ENCODE data around the gene NR1H4.
"Not testable (repeated sequence)": the region's sequence is repeated elsewhere in the genome, so short reads cannot be mapped to it uniquely, and the experiment has no call there.

Gene NR1H4

GRCh38 chr12:100557357-100557756 lies 83.7 kb downstream of the NR1H4 start:
- H3K4me2 ChIP-seq (ENCODE audit: low read length, poor library complexity, severe bottlenecking): no peak overlapping the region
- no peak overlapping the region for H3K4me3 ChIP-seq (ENCODE audit: insufficient read depth in 1 of 2, low read depth in 1 of 2, low read length in 2 of 2)
- no peak overlapping the region for H4K8ac ChIP-seq (ENCODE audit: low read length)
- no peaks in the 10 kb centered on the region for H3K9me3 ChIP-seq (ENCODE audit: control insufficient read depth, low read length)
- H4K91ac ChIP-seq (ENCODE audit: low read length): no peak overlapping the region
- no peak overlapping the region for H2AFZ ChIP-seq (ENCODE audit: low read depth, low read length)
- H3K23ac ChIP-seq (ENCODE audit: low read length in 2 of 2): no peak overlapping the region
- WGBS: no CpG with 5 or more reads among the region's 2 CpGs
- H2AK5ac ChIP-seq (ENCODE audit: low read length, severe bottlenecking): no peak overlapping the region
- no peak overlapping the region for H2BK15ac ChIP-seq (ENCODE audit: low read depth, poor library complexity, severe bottlenecking)
- no peak overlapping the region for H3K18ac ChIP-seq (ENCODE audit: low read depth in 1 of 2, low read length in 2 of 2)
- H3K14ac ChIP-seq (ENCODE audit: low read length in 2 of 2): no peak overlapping the region
- no peaks in the 10 kb centered on the region for H3K36me3 ChIP-seq (ENCODE audit: control insufficient read depth in 1 of 2, insufficient read depth in 2 of 2, low read depth in 1 of 2, low read length in 2 of 2)
- DNase-seq: no peak
- no peak overlapping the region for H3K9ac ChIP-seq (ENCODE audit: low read length)
- no peak overlapping the region for H3K27ac ChIP-seq (ENCODE audit: low read length, poor library complexity, severe bottlenecking)
- peaks cover 0 to 5% of the 10 kb centered on the region in 2 experiments for H3K27me3 ChIP-seq (ENCODE audit: control insufficient read depth in 1 of 2, insufficient read depth in 1 of 2, low read length in 2 of 2)
- H3K4me1 ChIP-seq (ENCODE audit: control insufficient read depth, insufficient read depth, low read depth, low read length): no peaks in the 10 kb centered on the region
- H2BK12ac ChIP-seq (ENCODE audit: low read length in 2 of 2): no peak overlapping the region
- H3K79me1 ChIP-seq (replicated peaks; ENCODE audit: low read length, poor library complexity, severe bottlenecking): no peaks in the 10 kb centered on the region
- H2BK120ac ChIP-seq (ENCODE audit: low read depth, low read length): no peak overlapping the region
- no peak overlapping the region for H3K4ac ChIP-seq (ENCODE audit: low read depth in 1 of 2, low read length in 2 of 2)
- H2BK5ac ChIP-seq (ENCODE audit: low read depth, low read length, poor library complexity, severe bottlenecking): no peak overlapping the region

- not testable (repeated sequence) for H3K36me3 ChIP-seq (ENCODE audit: control insufficient read depth in 1 of 2, insufficient read depth in 2 of 2, low read depth in 1 of 2, low read length in 2 of 2); H2BK120ac ChIP-seq (ENCODE audit: low read depth, low read length); H2BK5ac ChIP-seq (ENCODE audit: low read depth, low read length, poor library complexity, severe bottlenecking); H3K18ac ChIP-seq (ENCODE audit: low read depth in 1 of 2, low read length in 2 of 2); H3K9ac ChIP-seq (ENCODE audit: low read length); H2BK12ac ChIP-seq (ENCODE audit: low read length in 2 of 2); H4K8ac ChIP-seq (ENCODE audit: low read length); H3K4ac ChIP-seq (ENCODE audit: low read depth in 1 of 2, low read length in 2 of 2); H3K4me2 ChIP-seq (ENCODE audit: low read length, poor library complexity, severe bottlenecking); H3K79me1 ChIP-seq (replicated peaks; ENCODE audit: low read length, poor library complexity, severe bottlenecking); H3K14ac ChIP-seq (ENCODE audit: low read length in 2 of 2); H3K4me1 ChIP-seq (ENCODE audit: control insufficient read depth, insufficient read depth, low read depth, low read length); H2AFZ ChIP-seq (ENCODE audit: low read depth, low read length); H3K27ac ChIP-seq (ENCODE audit: low read length, poor library complexity, severe bottlenecking); DNase-seq; H2BK15ac ChIP-seq (ENCODE audit: low read depth, poor library complexity, severe bottlenecking); H3K9me3 ChIP-seq (ENCODE audit: control insufficient read depth, low read length); H2AK5ac ChIP-seq (ENCODE audit: low read length, severe bottlenecking); H3K27me3 ChIP-seq (ENCODE audit: control insufficient read depth in 1 of 2, insufficient read depth in 1 of 2, low read length in 2 of 2); H3K23ac ChIP-seq (ENCODE audit: low read length in 2 of 2); H4K91ac ChIP-seq (ENCODE audit: low read length); H3K4me3 ChIP-seq (ENCODE audit: insufficient read depth in 1 of 2, low read depth in 1 of 2, low read length in 2 of 2)
- WGBS: 97% methylated on average over 15 of the region's 21 CpGs
These were observed 85.6 kb downstream of the NR1H4 start for GRCh38 chr12:100559261-100559660.

GRCh38 chr12:100564090-100564489 lies 90.4 kb downstream of the NR1H4 start:
- Histone ChIP-seq H2BK120ac (ENCODE audit: low read depth, low read length) (no peak overlapping the region), H2AK5ac (ENCODE audit: low read length, severe bottlenecking) (no peak overlapping the region), H4K8ac (ENCODE audit: low read length) (no peak overlapping the region), H3K23ac (ENCODE audit: low read length in 2 of 2) (no peak overlapping the region), H3K9ac (ENCODE audit: low read length) (no peak overlapping the region), H3K27ac (ENCODE audit: low read length, poor library complexity, severe bottlenecking) (no peak overlapping the region), H3K27me3 (ENCODE audit: control insufficient read depth in 1 of 2, insufficient read depth in 1 of 2, low read length in 2 of 2) (peaks cover 0 to 24% of the 10 kb centered on the region in 2 experiments), H3K36me3 (ENCODE audit: control insufficient read depth in 1 of 2, insufficient read depth in 2 of 2, low read depth in 1 of 2, low read length in 2 of 2) (no peaks in the 10 kb centered on the region), H3K79me1 (replicated peaks; ENCODE audit: low read length, poor library complexity, severe bottlenecking) (no peaks in the 10 kb centered on the region), H3K18ac (ENCODE audit: low read depth in 1 of 2, low read length in 2 of 2) (no peak overlapping the region), H3K9me3 (ENCODE audit: control insufficient read depth, low read length) (no peaks in the 10 kb centered on the region), H2BK15ac (ENCODE audit: low read depth, poor library complexity, severe bottlenecking) (no peak overlapping the region), H3K4me2 (ENCODE audit: low read length, poor library complexity, severe bottlenecking) (no peak overlapping the region), H2AFZ (ENCODE audit: low read depth, low read length) (no peak overlapping the region), H3K4ac (ENCODE audit: low read depth in 1 of 2, low read length in 2 of 2) (no peak overlapping the region), H2BK12ac (ENCODE audit: low read length in 2 of 2) (no peak overlapping the region), H2BK5ac (ENCODE audit: low read depth, low read length, poor library complexity, severe bottlenecking) (no peak overlapping the region), H3K4me3 (ENCODE audit: insufficient read depth in 1 of 2, low read depth in 1 of 2, low read length in 2 of 2) (no peak overlapping the region), H3K14ac (ENCODE audit: low read length in 2 of 2) (no peak overlapping the region), H4K91ac (ENCODE audit: low read length) (no peak overlapping the region), H3K4me1 (ENCODE audit: control insufficient read depth, insufficient read depth, low read depth, low read length) (no peaks in the 10 kb centered on the region)
- DNase-seq: no peak
- WGBS: 90% methylated on average over 1 of the region's 2 CpGs

- Histone ChIP-seq H4K91ac (ENCODE audit: low read length) (no peak overlapping the region), H3K79me1 (replicated peaks; ENCODE audit: low read length, poor library complexity, severe bottlenecking) (no peaks in the 10 kb centered on the region), H2BK12ac (ENCODE audit: low read length in 2 of 2) (no peak overlapping the region), H4K8ac (ENCODE audit: low read length) (no peak overlapping the region), H3K23ac (ENCODE audit: low read length in 2 of 2) (no peak overlapping the region), H2BK120ac (ENCODE audit: low read depth, low read length) (no peak overlapping the region), H3K27me3 (ENCODE audit: control insufficient read depth in 1 of 2, insufficient read depth in 1 of 2, low read length in 2 of 2) (peaks cover 0 to 24% of the 10 kb centered on the region in 2 experiments), H3K4ac (ENCODE audit: low read depth in 1 of 2, low read length in 2 of 2) (no peak overlapping the region), H3K4me1 (ENCODE audit: control insufficient read depth, insufficient read depth, low read depth, low read length) (no peaks in the 10 kb centered on the region), H3K27ac (ENCODE audit: low read length, poor library complexity, severe bottlenecking) (no peak overlapping the region), H3K14ac (ENCODE audit: low read length in 2 of 2) (no peak overlapping the region), H2AK5ac (ENCODE audit: low read length, severe bottlenecking) (no peak overlapping the region), H2AFZ (ENCODE audit: low read depth, low read length) (no peak overlapping the region), H2BK15ac (ENCODE audit: low read depth, poor library complexity, severe bottlenecking) (no peak overlapping the region), H3K18ac (ENCODE audit: low read depth in 1 of 2, low read length in 2 of 2) (no peak overlapping the region), H3K36me3 (ENCODE audit: control insufficient read depth in 1 of 2, insufficient read depth in 2 of 2, low read depth in 1 of 2, low read length in 2 of 2) (no peaks in the 10 kb centered on the region), H3K9ac (ENCODE audit: low read length) (no peak overlapping the region), H3K4me3 (ENCODE audit: insufficient read depth in 1 of 2, low read depth in 1 of 2, low read length in 2 of 2) (no peak overlapping the region), H3K9me3 (ENCODE audit: control insufficient read depth, low read length) (no peaks in the 10 kb centered on the region), H2BK5ac (ENCODE audit: low read depth, low read length, poor library complexity, severe bottlenecking) (no peak overlapping the region), H3K4me2 (ENCODE audit: low read length, poor library complexity, severe bottlenecking) (no peak overlapping the region)
- WGBS: 92% methylated on average over 4 of the region's 6 CpGs
- DNase-seq: no peak
These were observed 91.3 kb downstream of the NR1H4 start for GRCh38 chr12:100564905-100565467.

Measured in mesenchymal stem cell (in vitro differentiated cells and primary cell).